PC-3 (cell line): ENCODE results near the gene EFHC1.

ENCODE experiments used
- CTCF ChIP-seq: fragments of 300-600 bp; sonication (generic); conservative IDR thresholded peaks from 2 replicates; pipeline ENCODE4 v1.5.1; 2017; ENCODE audit warnings: antibody characterized with exemption, low read depth, mild to moderate bottlenecking, low read length
- EZH2 ChIP-seq: fragments of 300-600 bp; sonication (generic); IDR thresholded peaks from one replicate; pipeline ENCODE4 v1.6.1; 2017; ENCODE audit warnings: antibody characterized with exemption, mild to moderate bottlenecking, low read length; ENCODE audit not compliant: unreplicated experiment
- EZH2phosphoT487 ChIP-seq: fragments of 300-600 bp; sonication (generic); IDR thresholded peaks from 2 replicates; pipeline ENCODE4 v1.6.1; 2018; ENCODE audit warnings: mild to moderate bottlenecking, antibody characterized with exemption, low read length, borderline replicate concordance

GRCh38 chr6:52403086-52403485 is 17.1 kb upstream of the EFHC1 start:
- TF ChIP-seq CTCF (no peak), EZH2phosphoT487 (no peak), EZH2 (no peak)
